H4 (cell line): ENCODE results near the gene ESPN. TPM values are rescaled to one million over a fixed set of nuclear protein-coding genes. Genes with fewer than 3 reads are reported as not detected.
"Not testable (repeated sequence)": the region's sequence is repeated elsewhere in the genome, so short reads cannot be mapped to it uniquely, and the experiment has no call there.

Experiments
- DNase-seq: peaks from one replicate; pipeline ENCODE4 v3.0.0-alpha.2; 2015; ENCODE audit warnings: low spot score
- total RNA-seq: library from RNA; depleted of rRNA; stranded (reverse); fragments of >200 nt; shearing (Covaris generic); gene quantifications from 2 replicates; pipeline ENCODE4 v1.2.3, GENCODE V29; 2014

Gene ESPN
- total RNA-seq, 1 experiment from 2014 or later: not detected

GRCh38 chr1:6483017-6483760, 58.6 kb downstream of the ESPN start:
- DNase-seq: no peak

GRCh38 chr1:6483761-6484117, 59.2 kb downstream of the ESPN start:
- no peak for DNase-seq

GRCh38 chr1:6484826-6485167, 60.2 kb downstream of the ESPN start:
- DNase-seq: no peak

GRCh38 chr1:6485168-6486101, 60.9 kb downstream of the ESPN start:
- no peak for DNase-seq

- DNase-seq: peak; percentile 60
These were observed 61.9 kb downstream of the ESPN start for GRCh38 chr1:6486433-6487011.

- no peak for DNase-seq
These were observed 63.4 kb downstream of the ESPN start for GRCh38 chr1:6487804-6488484.

GRCh38 chr1:6488602-6489382, 64.2 kb downstream of the ESPN start:
- no peak for DNase-seq

- DNase-seq: no peak
These were observed 64.8 kb downstream of the ESPN start for GRCh38 chr1:6489383-6489765.

GRCh38 chr1:6489799-6490180, 65.2 kb downstream of the ESPN start:
- DNase-seq: peak; percentile 34

- peak; percentile 48 for DNase-seq
These were observed 65.9 kb downstream of the ESPN start for GRCh38 chr1:6490181-6491080.

- no peak for DNase-seq
These were observed 66.5 kb downstream of the ESPN start for GRCh38 chr1:6491081-6491449.

GRCh38 chr1:6491480-6491962, 66.9 kb downstream of the ESPN start, which contains the start of gene PLEKHG5:
TSS of gene PLEKHG5 (minus strand) at chr1:6491667. CDS start at chr1:6477571, 14,096 bp downstream.
- peak; percentile 47 for DNase-seq

GRCh38 chr1:6491966-6492365, 67.4 kb downstream of the ESPN start:
- no peak for DNase-seq

- not testable (repeated sequence) for DNase-seq
These were observed 69.3 kb downstream of the ESPN start for GRCh38 chr1:6493834-6494223.

- no peak for DNase-seq
These were observed 70.1 kb downstream of the ESPN start for GRCh38 chr1:6494627-6495026.

- DNase-seq: no peak
These were observed 70.5 kb downstream of the ESPN start for GRCh38 chr1:6495041-6495441.

- DNase-seq: no peak
These were observed 71.2 kb downstream of the ESPN start for GRCh38 chr1:6495540-6496364.

- no peak for DNase-seq
These were observed 71.8 kb downstream of the ESPN start for GRCh38 chr1:6496365-6496721.

- DNase-seq: no peak
These were observed 72.3 kb downstream of the ESPN start for GRCh38 chr1:6496890-6497214.
